Measurements from ENCODE around the gene BNC2. TPM values are rescaled to one million over a fixed set of nuclear protein-coding genes. Genes with fewer than 3 reads are reported as not detected.

The BNC2 gene
- total RNA-seq, 1 donor from 2014 or later: 2.4 TPM

GRCh38 chr9:16767366-16767765 is 103.1 kb downstream of the BNC2 start:
- peaks cover 14% of the 10 kb centered on the region for H3K4me1 Mint-ChIP-seq
- H3K9me3 ChIP-seq (ENCODE audit: low read depth): no peaks in the 10 kb centered on the region
- no peaks in the 10 kb centered on the region for H3K36me3 ChIP-seq
- H3K27me3 ChIP-seq: peaks cover 42% of the 10 kb centered on the region
- peaks cover 20% of the 10 kb centered on the region for H3K4me1 ChIP-seq
- H3K27ac ChIP-seq: no peak overlapping the region
- no peaks in the 10 kb centered on the region for H3K36me3 Mint-ChIP-seq
- no peaks in the 10 kb centered on the region for H4K20me1 ChIP-seq (ENCODE audit: low read depth)
- H3K9ac ChIP-seq: no peak overlapping the region
- H3K9me3 Mint-ChIP-seq: no peaks in the 10 kb centered on the region
- H3K4me3 ChIP-seq: no peak overlapping the region
- peaks cover 2% of the 10 kb centered on the region for H3K27me3 Mint-ChIP-seq (ENCODE audit: insufficient read depth, low read depth)
- TF ChIP-seq CTCF (IDR thresholded peaks at IDR 0.05) (no peak), EZH2 (IDR thresholded peaks at IDR 0.05) (no peak), EZH2phosphoT487 (IDR thresholded peaks at IDR 0.05) (no peak)
- H2AFZ ChIP-seq (replicated peaks): no peak overlapping the region
- no peak overlapping the region for H3K27ac Mint-ChIP-seq
- H3K4me3 Mint-ChIP-seq: no peak overlapping the region
- peaks cover 12% of the 10 kb centered on the region for H3F3A ChIP-seq (ENCODE audit: low read depth)
- no peak overlapping the region for H3K4me2 ChIP-seq
- no peaks in the 10 kb centered on the region for H3K79me2 ChIP-seq (ENCODE audit: low read depth)
- DNase-seq (ENCODE audit: low spot score): no peak

- TF ChIP-seq CTCF (IDR thresholded peaks at IDR 0.05) (no peak), EZH2phosphoT487 (IDR thresholded peaks at IDR 0.05) (no peak), EZH2 (IDR thresholded peaks at IDR 0.05) (no peak)
- Mint-ChIP-seq H3K36me3 (no peaks in the 10 kb centered on the region), H3K27ac (no peak overlapping the region), H3K4me1 (peaks cover 7% of the 10 kb centered on the region), H3K4me3 (no peak overlapping the region), H3K9me3 (peaks cover 2% of the 10 kb centered on the region), H3K27me3 (ENCODE audit: insufficient read depth, low read depth) (peaks cover 2% of the 10 kb centered on the region)
- H3K79me2 ChIP-seq (ENCODE audit: low read depth): no peaks in the 10 kb centered on the region
- peaks cover 25% of the 10 kb centered on the region for H3K27me3 ChIP-seq
- peaks cover 8% of the 10 kb centered on the region for H3F3A ChIP-seq (ENCODE audit: low read depth)
- no peaks in the 10 kb centered on the region for H3K9me3 ChIP-seq (ENCODE audit: low read depth)
- no peak overlapping the region for H3K27ac ChIP-seq
- no peak overlapping the region for H3K4me3 ChIP-seq
- H3K9ac ChIP-seq: no peak overlapping the region
- no peaks in the 10 kb centered on the region for H4K20me1 ChIP-seq (ENCODE audit: low read depth)
- no peak for DNase-seq (ENCODE audit: low spot score)
- H3K4me2 ChIP-seq: no peak overlapping the region
- no peaks in the 10 kb centered on the region for H3K36me3 ChIP-seq
- H3K4me1 ChIP-seq: peaks cover 10% of the 10 kb centered on the region
- peak overlapping the region; percentile 22 for H2AFZ ChIP-seq (replicated peaks)
Observed at GRCh38 chr9:16763946-16764345, 106.5 kb downstream of the BNC2 start.

- Histone ChIP-seq H2AFZ (replicated peaks) (no peak overlapping the region), H3F3A (ENCODE audit: low read depth) (no peaks in the 10 kb centered on the region), H3K27me3 (no peaks in the 10 kb centered on the region), H3K9ac (no peak overlapping the region), H3K4me3 (no peak overlapping the region), H4K20me1 (ENCODE audit: low read depth) (no peaks in the 10 kb centered on the region), H3K79me2 (ENCODE audit: low read depth) (no peaks in the 10 kb centered on the region), H3K4me1 (no peaks in the 10 kb centered on the region), H3K27ac (no peak overlapping the region), H3K36me3 (no peaks in the 10 kb centered on the region), H3K9me3 (ENCODE audit: low read depth) (no peaks in the 10 kb centered on the region), H3K4me2 (no peak overlapping the region)
- H3K4me1 Mint-ChIP-seq: no peaks in the 10 kb centered on the region
- no peaks in the 10 kb centered on the region for H3K27me3 Mint-ChIP-seq (ENCODE audit: insufficient read depth, low read depth)
- H3K27ac Mint-ChIP-seq: no peak overlapping the region
- TF ChIP-seq CTCF (IDR thresholded peaks at IDR 0.05) (no peak), EZH2 (IDR thresholded peaks at IDR 0.05) (no peak), EZH2phosphoT487 (IDR thresholded peaks at IDR 0.05) (no peak)
- no peaks in the 10 kb centered on the region for H3K9me3 Mint-ChIP-seq
- H3K4me3 Mint-ChIP-seq: no peak overlapping the region
- H3K36me3 Mint-ChIP-seq: no peaks in the 10 kb centered on the region
- no peak for DNase-seq (ENCODE audit: low spot score)
Observed at GRCh38 chr9:16755467-16756160, 114.9 kb downstream of the BNC2 start.
